ENCODE data around the gene TSR3.

Gene TSR3

DNA sequence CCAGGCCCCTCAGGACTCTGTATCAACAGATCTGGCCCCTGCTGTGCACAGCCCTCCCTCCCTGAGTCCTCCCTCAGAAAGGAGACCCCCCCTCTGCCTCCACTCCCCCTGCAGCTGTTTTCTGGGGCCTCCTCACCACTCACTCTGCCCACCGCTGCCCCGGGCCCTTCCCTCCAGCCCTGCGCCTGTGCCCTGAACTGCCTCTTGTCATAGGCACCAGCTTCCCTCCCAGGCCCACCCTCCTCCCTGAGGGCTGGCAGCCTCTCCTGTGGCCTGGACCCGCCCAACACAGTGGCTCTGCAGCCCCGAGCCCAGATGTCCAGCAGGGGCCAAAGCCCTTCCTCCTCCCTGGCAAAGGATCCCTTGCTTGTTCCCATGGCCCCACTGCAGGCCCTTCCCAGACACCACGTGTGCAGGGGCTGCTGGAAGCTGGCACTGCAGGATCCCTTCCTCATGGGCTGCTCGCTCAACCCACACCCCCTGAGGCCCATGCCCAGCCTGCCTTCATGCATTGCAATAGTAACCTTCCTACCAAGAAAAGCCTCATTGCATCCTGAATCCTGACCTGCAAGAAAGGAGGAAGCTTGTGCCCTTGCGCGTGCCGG, 25.8 kb upstream of the TSR3 start:
- DNase-seq (ENCODE audit: low read depth in 2 of 2), result no peak

DNA sequence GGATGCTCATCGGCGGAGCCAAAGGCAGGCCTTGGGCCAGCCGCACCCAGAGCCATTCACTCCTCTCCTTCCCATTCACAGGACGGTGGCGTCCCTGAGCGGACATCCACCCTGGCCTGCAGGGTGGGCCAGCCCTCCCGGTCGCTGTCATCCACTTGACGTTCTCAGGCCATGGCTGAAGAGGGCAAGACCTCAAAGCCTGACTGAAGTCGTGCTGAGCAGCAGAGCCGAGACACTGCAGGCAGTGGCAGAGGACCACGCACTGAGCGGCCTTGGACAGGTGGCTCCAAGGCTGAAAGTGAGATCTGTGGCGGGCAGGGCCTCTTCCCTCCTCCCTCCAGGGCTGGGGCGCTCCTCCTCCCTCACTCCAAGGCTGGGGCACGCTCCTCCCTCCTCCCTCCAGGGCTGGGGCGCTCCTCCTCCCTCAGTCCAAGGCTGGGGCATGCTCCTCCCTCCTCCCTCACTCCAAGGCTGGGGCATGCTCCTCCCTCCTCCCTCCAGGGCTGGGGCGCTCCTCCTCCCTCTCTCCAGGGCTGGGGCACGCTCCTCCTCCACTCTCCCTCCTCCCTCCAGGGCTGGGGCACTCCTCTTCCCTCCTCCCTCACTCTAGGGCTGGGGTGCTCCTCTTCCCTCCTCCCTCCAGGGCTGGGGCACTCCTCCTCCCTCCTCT, 24.2 kb upstream of the TSR3 start:
- DNase-seq (ENCODE audit: low read depth in 2 of 2), result no peak

DNA sequence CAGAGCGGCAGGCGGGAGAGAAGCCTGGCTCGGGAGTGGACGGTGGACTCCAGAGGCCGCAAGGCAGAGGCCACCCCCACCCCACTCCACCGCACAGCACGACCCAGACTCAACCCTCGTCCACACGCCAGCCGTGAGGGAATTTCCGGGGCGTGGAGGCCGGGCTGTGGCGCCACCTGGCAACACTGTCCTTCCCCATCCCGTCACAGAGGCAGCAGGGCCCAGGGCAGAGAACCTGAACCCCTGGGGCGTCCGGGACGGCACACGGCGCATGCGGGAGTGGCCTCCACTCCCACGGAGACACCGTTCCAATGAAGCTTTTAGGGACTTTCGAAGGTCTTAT, 23.6 kb upstream of the TSR3 start:
- no peak for DNase-seq (ENCODE audit: low read depth in 2 of 2)

DNA sequence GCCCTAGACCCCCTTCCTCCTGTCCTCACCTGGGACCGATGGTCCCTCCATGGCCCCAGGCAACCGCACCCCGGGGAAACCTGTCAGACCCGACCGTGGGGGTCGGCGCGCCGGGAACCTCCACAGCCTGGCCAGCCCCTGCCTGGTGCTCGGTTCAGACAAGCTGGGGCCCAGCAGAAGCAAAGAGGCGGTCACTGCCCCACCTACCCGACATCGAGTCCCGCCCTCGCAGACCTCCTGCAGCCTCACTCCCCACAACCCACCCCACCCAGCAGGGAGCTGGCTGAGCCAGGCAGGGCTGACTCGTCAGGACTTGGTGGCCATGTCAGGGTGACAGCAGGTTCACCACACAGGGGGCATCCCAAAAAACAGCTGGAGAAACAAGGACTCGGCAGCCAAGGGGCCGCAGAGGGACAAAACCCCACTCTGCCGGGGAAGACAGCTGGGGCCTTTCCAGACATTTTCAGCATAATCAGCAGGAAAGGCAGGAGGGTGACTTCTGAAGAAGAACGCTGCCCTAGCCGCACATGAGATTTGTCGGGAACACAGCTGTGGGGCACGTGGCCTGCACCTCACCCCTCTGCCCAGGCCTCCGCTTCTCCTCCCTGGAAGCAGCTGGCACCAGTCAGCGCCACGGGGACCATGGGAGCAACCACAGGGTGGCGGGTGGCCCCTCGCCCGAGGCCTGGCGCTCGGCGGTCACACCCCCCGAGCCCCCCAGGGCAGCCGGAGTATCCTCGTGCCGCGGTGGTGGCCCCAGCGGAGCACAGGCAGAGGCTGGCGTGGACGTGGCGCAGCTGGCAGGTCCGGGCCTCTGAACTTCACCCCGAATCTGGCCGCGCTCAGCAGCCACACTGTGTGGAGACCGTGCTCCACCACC, 23.0 kb upstream of the TSR3 start:
- DNase-seq (ENCODE audit: low read depth in 2 of 2), result no peak

DNA sequence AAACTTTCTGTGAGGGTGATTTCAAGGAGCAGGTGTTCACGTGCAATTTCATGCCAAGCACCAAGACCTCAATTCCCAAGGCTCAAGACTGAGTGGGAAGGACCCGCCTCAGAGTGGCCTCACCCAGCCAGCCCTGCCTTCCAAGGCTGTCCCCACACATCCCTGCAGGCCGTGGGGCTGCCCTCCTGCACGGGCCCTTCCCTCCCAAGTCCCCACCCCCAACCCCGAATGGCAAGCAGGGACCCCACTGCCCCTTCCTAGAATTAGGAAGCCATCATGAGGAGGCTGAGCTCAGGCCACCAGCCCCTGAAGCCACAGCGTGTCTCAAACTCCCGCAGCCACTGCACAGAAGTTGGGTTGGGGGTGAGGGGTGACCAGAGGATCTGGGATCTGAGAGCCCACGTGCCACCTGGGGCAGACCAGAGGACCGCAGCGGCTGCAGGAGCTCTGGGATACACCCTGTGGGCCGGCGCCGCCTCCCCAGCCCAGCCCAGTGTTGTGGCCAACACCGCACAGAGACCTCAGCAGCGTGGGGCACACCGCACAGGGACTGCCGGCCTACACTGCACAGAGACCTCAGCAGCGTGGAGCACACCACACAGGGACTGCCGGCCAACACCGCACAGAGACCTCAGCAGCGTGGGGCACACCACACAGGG, 20.7 kb upstream of the TSR3 start:
- no peak for DNase-seq (ENCODE audit: low read depth in 2 of 2)

DNA sequence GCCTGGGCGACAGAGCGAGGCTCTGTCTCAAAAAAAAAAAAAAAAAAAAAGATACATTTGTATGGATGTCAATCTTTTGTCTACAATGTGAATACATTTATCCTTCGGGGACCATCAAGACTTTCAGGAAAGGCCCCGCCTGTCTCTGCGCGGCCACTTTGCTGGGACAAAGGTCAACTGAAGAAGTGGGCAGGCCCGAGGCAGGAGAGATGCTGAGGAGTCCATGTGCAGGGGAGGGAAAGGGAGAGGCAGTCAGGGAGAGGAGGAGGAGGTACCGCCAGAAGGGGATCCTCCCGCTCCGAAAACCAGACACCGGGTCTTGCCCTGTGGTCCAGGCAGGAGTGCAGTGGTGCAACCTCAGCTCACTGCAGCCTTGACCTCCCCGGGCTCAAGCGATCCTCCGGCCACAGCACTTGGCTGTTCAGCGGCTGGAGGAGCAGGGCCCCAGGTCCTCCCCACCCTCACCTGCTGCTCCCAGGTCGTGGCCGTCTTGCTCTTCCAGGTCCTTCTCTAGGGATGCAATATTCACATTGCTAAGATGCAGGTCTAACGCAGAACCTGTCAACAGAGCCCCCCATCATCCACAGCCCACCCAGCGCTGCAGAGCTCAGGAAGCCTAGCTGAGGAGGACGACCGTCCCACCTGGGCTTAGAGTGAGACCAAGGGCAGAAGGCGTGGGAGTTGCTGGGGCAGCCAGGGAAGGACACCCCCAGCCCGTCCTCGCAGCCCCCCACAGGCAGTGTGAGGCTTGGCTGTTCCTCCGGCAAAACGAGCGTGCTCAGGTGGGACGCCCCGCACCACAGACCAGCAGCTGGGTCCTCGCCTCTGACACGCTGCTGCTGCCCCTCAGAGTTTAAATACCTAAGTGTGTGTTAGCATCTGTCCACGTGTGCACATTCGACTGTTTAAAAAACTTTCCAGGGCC, 19.6 kb upstream of the TSR3 start:
- DNase-seq (ENCODE audit: low read depth in 2 of 2), result no peak

DNA sequence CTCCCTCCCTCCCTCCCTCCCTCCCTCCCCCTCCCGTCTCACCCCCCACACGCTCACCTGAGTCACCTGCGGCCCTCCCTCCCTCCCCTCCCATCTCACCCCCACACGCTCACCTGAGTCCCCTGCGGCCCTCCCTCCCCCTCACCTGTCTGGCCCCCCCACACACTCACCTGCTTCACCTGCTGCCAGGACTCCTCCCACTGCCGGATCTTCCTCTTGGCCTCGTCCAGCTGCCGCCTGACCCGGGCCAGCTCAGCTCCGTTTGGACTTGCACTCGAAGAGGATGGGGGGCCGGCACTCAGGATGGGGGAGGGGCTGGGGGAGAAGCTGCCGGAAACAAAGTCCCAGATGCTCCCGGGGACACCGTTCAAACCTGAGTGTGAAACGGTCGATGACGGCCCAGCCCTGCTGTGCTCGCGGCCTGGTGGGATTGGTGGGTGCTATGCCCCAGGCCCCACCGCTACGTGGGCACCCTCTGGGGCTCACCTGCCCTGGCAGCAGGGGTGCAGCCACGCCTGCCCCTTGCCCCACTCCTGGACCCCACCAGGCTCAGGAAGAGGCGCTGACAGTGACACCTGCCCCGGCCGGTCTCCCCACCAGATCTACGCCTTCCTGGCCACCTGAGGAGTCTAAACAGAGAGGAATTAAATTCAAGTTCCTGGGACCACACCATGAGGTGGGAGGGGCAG, 16.0 kb upstream of the TSR3 start:
- no peak for DNase-seq (ENCODE audit: low read depth in 2 of 2)

DNA sequence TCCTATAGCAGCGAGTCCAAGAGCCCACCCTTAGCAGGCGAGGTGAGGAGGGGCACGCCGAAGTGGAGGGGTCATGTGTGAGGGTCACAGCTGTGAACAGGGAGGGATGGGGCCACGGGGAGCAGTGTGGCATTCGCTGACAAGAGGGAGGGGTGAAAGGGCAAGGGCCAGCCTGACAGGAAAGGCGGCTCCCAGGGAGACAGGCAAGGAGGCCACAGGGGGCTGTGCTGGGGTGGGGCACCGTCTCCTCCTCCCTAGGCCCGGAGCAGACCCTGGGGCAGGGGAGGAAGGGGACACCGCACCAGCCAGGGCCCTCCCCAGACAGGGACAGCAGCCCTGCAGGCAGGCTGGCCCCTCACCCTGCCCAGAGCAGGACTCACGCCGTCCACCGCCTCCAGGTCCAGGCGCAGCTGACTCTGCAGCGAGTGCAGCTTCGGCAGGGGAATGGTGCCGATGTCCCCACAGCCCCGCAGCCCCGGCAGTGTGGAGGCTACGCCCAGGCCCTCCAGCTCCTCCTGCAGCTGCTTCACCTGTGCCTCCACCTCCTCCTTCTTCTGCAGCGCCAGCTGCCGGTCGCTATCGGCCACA, 15.1 kb upstream of the TSR3 start:
- DNase-seq (ENCODE audit: low read depth in 2 of 2), result no peak

DNA sequence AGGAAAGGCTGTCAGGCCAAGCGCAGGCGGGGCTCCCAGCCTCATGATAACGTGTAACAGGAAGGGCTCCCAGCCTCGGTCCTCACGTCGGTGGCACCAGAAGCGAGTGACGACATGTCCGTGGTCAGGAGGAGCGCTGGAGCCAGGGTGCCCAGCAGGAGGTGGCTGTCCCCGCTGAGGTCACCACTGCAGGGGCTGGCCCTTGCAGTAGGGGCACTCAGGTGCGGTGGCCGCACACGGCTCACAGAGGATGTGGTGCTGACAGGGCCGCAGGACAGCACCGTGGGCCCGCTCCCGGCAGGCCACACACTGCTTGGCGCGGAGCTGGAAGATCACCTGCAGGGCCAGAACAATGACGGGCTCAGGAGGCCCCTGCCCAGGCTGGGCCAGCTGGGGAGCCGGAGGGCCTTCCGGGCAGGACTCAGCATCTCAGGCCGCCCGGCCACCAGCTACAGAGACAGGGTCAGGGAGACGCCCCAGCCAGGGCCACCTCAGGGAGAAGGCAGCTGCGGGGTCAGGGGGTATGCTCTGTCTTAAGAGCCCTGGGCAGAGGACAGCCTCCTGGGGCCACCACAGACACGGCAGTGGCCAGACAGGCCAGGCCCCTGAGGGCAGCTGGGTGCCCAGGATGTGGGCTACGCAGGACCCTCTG, 14.5 kb upstream of the TSR3 start:
- DNase-seq (ENCODE audit: low read depth in 2 of 2), result no peak

DNA sequence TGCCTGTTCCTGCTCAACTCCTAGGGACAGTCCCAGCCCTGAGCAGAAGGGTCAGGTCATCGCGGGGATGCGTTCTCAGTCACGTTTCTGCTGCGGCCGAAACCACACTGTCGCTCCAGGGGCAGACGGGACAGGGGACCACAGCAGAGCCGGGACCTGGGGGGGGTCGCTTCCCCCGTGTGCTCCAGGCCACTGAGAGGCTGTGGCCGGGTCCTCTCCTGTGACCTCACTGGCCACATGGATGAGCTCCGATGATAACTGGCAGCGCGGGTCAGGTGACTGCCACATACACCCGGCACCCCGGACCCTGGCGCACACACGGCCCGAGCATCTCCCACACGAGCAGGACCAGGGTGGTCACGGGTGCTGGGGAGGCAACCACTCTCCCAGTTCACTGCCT, 12.8 kb upstream of the TSR3 start:
- DNase-seq (ENCODE audit: low read depth in 2 of 2), result no peak

DNA sequence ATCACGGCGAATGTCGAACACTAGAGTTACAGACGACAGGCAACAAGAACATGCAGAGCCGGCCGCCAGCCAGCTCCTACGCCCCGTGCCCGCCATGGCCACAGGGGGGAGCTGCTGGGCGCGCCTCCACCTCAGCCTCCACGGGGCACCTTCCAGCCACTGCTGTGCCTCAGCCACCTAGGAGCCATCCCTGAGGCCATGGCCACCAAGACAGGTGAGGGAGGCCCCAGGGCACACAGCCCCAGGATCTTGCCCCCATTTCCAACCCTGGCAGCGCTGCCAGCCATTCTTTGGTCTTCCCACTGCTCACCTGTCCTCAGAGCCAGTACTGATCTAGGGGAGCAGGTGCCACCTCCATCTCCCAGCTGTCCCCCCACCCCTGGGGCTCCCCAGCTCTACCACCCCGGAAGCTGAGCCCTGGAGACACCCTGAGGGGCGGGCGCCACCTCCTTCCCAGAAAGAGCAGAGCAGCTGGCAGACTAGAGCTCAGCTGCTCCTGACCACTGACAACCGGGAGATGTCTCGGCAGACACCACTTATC, 11.9 kb upstream of the TSR3 start:
- DNase-seq (ENCODE audit: low read depth in 2 of 2), result no peak

DNA sequence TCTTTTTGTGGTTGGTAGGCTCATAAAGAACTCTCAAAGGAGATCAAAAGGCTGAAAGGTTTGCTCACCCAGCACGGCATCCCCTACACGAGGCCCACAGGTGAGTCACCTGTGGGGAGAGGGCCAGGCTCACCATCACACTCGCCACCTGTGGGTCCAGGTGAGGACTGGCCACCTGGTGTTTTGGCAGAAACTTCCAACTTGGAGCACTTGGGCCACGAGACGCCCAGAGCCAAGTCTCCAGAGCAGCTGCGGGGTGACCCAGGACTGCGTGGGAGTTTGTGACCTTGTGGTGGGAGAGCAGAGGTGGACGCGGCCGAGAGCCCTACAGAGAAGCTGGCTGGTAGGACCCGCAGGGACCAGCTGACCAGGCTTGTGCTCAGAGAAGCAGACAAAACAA, 11.1 kb upstream of the TSR3 start:
- DNase-seq (ENCODE audit: low read depth in 2 of 2), result no peak

DNA sequence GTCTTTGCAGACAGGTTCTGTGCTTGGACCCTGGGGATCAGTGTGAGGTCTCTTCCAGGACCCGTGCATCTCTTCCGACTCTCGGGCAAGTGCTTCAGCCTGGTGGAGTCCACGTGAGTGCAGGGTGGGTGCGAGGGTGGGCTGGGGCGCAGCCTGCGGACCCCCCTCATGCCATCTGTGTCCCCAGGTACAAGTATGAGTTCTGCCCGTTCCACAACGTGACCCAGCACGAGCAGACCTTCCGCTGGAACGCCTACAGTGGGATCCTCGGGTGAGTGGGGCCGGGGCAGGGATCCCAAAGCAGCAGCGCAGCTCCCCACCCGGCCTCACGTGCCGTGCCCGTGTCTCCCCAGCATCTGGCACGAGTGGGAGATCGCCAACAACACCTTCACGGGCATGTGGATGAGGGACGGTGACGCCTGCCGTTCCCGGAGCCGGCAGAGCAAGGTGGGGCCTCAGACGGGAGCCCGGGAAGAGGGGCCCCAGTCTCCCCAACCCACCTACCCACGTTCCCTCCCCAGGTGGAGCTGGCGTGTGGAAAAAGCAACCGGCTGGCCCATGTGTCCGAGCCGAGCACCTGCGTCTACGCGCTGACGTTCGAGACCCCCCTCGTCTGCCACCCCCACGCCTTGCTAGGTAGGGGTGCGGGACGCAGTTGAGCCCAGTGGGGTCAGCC, 10.1 kb upstream of the TSR3 start:
- DNase-seq (ENCODE audit: low read depth in 2 of 2), result no peak

DNA sequence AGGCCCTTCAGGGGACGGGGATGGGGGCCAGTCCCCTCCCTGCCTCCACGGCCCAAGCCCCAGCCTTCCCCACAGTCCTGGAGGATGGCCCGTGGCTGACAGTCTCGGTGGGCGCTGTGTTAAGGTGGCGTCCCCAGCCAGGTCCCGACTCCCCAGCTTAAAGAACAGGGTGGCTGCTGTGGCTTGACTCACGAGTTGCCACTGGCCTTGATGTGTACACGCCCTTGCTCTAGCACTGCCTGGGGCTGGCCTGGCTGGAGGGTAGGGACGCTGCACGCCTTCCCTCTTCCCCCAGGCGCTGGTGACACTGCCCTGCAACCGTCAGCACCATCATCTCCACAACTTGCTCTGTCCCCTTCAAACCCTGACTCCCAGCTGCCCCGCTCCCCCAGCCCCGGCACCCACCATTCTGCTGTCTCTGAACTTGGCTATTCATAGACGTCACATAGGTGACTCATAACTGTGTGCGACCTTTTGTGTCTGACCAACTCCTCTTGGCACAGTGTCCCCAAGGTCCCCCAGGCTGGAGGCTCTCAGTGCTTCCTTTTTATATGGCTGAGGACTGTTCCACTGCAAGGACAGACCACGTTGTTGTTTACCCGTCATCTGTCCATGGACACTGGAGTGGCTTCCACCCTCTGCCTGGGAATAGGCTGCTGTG, 6.4 kb upstream of the TSR3 start:
- no peak for DNase-seq (ENCODE audit: low read depth in 2 of 2)

DNA sequence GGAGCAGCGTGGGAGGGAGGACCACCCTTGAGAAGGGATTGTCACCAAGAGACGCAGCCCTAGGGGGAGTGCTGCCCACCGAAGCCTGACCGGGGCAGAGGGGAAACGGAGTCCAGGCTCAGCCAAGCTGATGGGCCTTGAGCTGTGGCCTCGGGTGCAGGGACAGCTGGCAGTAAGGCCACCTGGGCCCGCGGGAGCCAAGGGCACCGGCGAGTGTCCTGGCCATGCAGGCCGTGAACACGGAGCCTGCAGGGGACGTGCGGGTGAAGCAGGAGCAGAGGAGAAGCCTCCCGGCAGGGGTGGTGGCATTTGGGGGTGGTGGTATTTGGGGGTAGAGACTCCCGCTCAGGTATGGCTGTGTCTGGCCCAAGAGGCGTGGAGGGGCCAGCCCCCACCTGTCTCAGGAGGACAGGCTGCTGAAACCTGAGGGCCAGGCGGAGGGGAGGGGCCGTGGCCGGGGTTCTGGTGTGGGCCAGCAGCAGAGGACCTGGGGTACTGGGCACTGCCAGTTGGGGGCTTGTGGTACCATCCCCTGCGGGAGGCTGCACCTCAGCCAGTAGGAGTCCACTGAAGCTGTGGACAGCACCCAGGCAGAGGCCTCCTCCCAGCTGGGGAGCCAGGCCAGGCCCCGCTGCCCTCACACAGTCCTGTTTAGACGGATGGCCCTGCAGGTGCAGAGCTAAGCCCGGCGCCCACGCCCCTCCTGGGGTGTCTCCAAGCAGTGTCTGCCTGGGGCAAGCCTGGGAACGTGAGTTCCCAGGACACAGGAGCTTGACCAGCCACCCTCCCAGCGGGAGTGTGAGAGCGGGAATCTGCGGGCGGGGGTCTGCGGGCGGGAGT, 4.6 kb upstream of the TSR3 start:
- DNase-seq (ENCODE audit: low read depth in 2 of 2), result no peak

DNA sequence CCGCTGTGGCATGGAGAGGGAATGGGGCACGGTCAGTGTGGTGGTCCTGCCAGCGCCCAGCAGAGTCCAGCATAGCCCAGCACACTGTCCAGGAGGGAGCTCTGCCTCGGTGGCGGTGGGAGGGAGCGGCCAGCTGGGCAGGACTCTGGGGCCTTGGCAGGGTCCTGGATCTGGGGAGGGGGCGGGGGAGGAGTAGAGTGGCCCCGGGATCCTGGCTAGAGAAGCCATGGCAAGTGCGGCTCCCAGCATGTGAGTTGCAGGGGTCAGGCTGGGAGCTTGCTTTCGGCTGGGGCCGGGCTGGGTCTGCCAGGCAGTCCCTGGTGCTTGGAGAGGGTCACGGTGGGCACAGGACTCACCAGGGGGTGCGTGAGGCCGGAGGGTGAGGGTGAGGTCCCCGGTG, 3.9 kb upstream of the TSR3 start:
- no peak for DNase-seq (ENCODE audit: low read depth in 2 of 2)

DNA sequence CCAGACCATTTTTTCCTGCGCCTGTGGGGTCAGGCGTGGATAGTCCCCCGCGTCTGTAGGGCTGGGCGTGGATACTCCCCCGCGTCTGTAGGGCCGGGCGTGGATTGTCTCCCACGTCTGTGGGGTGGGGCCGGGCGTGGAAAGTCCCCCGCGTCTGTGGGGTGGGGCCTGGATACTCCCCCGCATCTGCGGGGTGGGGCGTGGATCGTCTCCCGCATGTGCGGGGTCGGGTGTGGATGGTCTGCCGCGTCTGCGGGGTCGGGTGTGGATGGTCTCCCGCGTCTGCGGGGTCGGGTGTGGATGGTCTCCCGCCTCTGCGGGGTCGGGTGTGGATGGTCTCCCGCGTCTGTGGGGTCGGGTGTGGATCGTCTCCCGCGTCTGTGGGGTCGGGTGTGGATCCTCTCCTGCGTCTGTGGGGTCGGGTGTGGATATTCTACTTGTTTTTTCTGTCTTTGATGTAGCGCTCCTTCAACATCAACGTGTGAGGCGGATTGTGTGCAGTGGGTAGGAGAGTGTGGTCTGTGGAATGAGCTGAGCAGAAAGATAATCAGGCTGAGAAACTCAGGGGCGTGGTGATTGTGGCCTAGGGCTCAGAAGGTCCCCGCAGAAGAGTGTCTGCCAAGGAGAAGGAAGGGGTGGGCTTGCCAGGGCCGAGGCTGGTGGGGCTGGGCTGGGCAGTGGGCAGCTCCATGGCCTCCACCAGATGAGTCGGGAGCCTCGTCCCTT, 3.3 kb upstream of the TSR3 start:
- DNase-seq (ENCODE audit: low read depth in 2 of 2), result no peak
